ENCODE data around the gene HS6ST1.

HS6ST1 gene

DNA sequence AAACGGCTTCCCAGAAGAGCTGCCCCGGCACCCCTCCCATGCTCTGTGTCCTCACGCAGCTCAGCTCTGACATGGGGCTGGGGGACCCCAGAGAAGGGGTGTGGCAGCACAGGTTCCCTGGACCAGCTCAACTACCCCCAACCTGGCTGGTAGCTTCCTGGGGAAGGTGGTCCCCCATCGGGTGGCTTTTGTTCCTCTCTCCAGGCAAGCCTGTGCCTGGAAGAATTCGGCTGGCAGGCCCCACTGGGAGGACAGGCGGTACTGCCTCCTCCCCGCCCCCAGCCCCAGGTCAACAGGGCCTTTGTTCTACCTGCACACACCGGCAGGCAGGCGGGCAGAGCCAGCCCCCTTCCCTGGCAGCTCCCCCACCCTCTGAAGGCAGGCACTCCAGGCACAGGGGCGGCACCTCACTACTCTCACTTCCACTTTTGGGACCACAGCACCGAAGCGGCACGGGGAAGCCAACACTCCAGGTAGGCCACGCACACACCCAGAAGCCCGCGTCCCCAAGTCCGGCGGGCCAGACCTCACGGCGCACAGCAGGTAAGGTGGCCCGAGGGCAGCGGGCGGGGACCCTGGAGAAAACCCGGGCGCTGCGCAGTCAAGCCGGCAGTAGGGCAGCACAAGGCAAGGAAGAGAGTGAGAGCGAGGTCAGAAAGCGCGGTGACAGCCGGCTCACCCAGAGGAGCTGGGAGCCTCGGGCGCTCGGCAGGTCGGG, 1.3 kb downstream of the HS6ST1 start (continued):
- TF ChIP-seq ZNF571 (tag by site-specific recombination; IDR thresholded peaks at IDR 0.05): no peak
- peak; percentile 42; the same call in 1 of the 2 replicates for TF ChIP-seq ZIC2 (tag by site-specific recombination; IDR thresholded peaks at IDR 0.05)
- TF ChIP-seq, protein P1, sequence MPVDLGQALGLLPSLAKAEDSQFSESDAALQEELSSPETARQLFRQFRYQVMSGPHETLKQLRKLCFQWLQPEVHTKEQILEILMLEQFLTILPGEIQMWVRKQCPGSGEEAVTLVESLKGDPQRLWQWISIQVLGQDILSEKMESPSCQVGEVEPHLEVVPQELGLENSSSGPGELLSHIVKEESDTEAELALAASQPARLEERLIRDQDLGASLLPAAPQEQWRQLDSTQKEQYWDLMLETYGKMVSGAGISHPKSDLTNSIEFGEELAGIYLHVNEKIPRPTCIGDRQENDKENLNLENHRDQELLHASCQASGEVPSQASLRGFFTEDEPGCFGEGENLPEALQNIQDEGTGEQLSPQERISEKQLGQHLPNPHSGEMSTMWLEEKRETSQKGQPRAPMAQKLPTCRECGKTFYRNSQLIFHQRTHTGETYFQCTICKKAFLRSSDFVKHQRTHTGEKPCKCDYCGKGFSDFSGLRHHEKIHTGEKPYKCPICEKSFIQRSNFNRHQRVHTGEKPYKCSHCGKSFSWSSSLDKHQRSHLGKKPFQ (tag by site-specific recombination; IDR thresholded peaks at IDR 0.05): no peak

DNA sequence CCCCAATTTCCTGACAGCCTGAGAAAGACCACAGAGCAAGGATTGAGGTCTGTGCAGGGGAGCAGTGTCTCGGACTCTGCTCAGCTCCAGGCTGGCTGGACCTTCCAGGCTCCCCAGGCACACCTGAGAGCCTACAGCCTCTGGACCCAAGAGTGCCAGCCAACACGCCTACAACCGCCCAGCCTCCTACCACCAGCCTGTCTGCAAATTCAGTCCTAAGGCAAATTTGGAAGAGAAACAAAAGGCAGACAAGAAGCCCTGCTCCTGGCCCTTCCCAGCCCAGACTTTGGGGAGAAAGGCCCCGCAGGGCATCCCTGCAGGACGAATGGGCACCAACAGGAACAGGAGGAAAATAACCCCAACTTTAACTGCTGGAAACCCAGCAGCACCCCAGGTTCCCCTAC, 1.9 kb downstream of the HS6ST1 start:
- CTCF ChIA-PET: interaction anchor here (0.6 to 1.1 kb wide), 4 partner anchors 8 to 633 kb away, joined by 3 to 5 read pairs (median 4); no protein-coding TSS in a partner anchor
- peak overlapping the region; percentile 64 for H3K4me3 ChIP-seq (ENCODE audit: low read depth, low read length)
- POLR2A ChIA-PET: interaction anchor here (0.9 kb wide), 1 partner anchor 12 kb away, joined by 4 read pairs; no protein-coding TSS in a partner anchor
- peaks cover 17% of the 10 kb centered on the region for H3K4me1 ChIP-seq (ENCODE audit: control insufficient read depth, insufficient read depth, low read length)
- H3K9me3 ChIP-seq (ENCODE audit: control insufficient read depth, insufficient read depth, low read depth, low read length): no peaks in the 10 kb centered on the region
- TF ChIP-seq SCRT1 (tag by site-specific recombination; IDR thresholded peaks at IDR 0.05; ENCODE audit: borderline replicate concordance): no peak
- TF ChIP-seq ZFHX2 (tag by site-specific recombination; conservative IDR thresholded peaks at IDR 0.05): peak; percentile 37
- TF ChIP-seq ZNF600 (tag by site-specific recombination; IDR thresholded peaks at IDR 0.05): peak; percentile 60; the same call in 1 of the 2 replicates
- H3K27ac ChIP-seq (ENCODE audit: extremely low read depth, low read depth, low read length): no peak overlapping the region; the same call in 1 of the 2 replicates
- peaks cover 0 to 32% of the 10 kb centered on the region in 2 experiments; a peak in 1 of 3 replicates for H3K36me3 ChIP-seq (ENCODE audit: control insufficient read depth in 2 of 2, insufficient read depth in 1 of 2, low read length in 2 of 2)

DNA sequence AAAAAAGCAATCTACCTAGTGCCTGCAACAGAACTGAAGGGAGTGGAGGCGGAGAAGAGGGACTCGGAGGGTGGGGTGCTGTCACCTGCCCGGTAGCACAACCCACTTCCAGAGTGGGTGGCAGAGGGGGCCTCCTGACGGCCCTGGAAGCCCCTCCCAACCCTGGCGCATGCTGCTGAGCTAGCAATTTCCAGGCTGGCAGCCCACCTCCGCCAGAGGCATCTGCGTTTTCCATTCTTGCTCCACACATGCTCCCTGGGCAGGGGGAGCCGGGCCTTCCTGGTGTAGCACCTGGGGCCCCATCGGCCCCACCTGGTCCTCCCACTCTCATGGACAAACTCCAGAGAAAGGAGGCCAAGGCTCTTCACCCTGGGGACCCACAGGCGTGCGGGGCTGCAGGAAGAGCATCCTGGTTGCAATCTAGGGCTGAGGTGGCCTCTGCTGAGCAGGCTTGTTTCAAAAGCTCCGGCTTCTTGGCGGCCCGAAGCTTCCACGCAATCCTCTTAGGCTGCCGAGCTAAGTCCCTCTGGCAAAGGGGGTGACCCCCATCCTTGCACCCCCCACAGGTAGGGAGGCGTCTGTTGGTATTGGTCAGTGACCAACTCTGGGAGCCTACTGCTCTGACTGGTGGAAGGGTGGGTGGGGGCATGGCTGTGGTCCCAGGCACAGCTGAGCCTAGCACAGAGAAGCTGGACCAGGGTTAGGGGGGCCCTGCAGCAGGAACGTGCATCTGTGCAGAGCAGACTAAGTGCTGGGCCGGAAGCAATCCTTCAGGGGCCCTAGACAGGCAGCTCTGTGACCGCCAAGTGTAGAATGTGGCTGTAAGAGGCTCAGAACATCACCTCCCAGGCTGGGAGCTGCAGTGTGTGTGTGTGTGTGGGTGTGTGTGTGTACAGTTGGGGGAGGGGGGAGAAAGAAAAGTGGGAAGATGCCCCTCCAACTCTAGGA, 2.6 kb downstream of the HS6ST1 start:
- Histone ChIP-seq H3K4me3 (ENCODE audit: low read depth, low read length) (no peak overlapping the region; the same call in 1 of the 2 replicates), H3K27ac (ENCODE audit: extremely low read depth, low read depth, low read length) (no peak overlapping the region), H3K9me3 (ENCODE audit: control insufficient read depth, insufficient read depth, low read depth, low read length) (no peaks in the 10 kb centered on the region), H3K4me1 (ENCODE audit: control insufficient read depth, insufficient read depth, low read length) (peaks cover 17% of the 10 kb centered on the region), H3K36me3 (ENCODE audit: control insufficient read depth in 2 of 2, insufficient read depth in 1 of 2, low read length in 2 of 2) (peaks cover 0 to 37% of the 10 kb centered on the region in 2 experiments; a peak in 1 of 3 replicates)
- CTCF ChIA-PET: interaction anchor here (0.6 to 1.1 kb wide), 2 partner anchors 10 to 82 kb away, joined by 3 to 5 read pairs; no protein-coding TSS in a partner anchor
- POLR2A ChIA-PET: no interaction called here
- TF ChIP-seq MZF1 (tag by site-specific recombination; IDR thresholded peaks at IDR 0.05; ENCODE audit: borderline replicate concordance): no peak
- peak; percentile 90 for TF ChIP-seq ZFHX2 (tag by site-specific recombination; conservative IDR thresholded peaks at IDR 0.05)
- TF ChIP-seq, protein P2, sequence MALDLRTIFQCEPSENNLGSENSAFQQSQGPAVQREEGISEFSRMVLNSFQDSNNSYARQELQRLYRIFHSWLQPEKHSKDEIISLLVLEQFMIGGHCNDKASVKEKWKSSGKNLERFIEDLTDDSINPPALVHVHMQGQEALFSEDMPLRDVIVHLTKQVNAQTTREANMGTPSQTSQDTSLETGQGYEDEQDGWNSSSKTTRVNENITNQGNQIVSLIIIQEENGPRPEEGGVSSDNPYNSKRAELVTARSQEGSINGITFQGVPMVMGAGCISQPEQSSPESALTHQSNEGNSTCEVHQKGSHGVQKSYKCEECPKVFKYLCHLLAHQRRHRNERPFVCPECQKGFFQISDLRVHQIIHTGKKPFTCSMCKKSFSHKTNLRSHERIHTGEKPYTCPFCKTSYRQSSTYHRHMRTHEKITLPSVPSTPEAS (tag by site-specific recombination; IDR thresholded peaks at IDR 0.05): peak; percentile 42; the same call in 1 of the 2 replicates
- 0 out of 2 replicates have a peak, but pooled peaks have one; percentile 23 for TF ChIP-seq GLIS1 (tag by site-specific recombination; IDR thresholded peaks at IDR 0.05)
- TF ChIP-seq EGR2 (tag by site-specific recombination; IDR thresholded peaks at IDR 0.05; ENCODE audit: low read depth): peak; percentile 84

DNA sequence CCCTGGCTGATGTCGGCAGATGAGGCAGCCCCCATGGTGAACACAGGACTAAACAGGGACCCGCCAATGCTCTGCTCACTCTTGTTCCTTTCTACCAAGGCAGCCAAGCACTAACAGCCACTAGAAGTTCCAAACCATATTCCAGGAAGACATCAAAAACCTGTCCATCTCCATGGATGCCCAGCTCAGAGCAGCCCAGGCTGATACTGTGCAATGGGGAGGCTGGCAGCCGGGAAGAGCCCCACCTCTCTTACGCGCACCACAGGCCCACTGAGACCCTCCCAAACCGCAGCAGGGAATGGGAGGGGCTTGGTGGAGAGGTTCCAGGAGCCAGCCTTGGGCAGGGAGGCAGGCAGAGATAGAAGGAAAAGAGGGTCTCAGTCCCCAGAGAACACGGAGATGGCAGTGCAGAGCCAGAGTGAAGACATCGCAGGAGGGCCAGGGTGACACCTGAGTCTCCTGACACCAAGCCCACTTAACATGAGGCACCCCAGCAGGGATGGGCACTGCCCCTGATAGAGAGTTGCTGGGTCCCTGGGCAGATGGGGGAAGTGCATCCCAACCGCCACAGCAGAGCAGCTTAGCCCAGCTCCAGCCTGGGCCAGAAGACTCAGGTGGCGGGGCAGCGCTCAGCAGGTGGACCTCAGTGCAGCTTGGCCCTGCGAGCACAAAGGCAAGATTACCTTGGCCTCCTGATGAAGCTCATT, 3.4 kb downstream of the HS6ST1 start:
- Histone ChIP-seq H3K4me3 (ENCODE audit: low read depth, low read length) (no peak overlapping the region), H3K9me3 (ENCODE audit: control insufficient read depth, insufficient read depth, low read depth, low read length) (no peaks in the 10 kb centered on the region), H3K36me3 (ENCODE audit: control insufficient read depth in 2 of 2, insufficient read depth in 1 of 2, low read length in 2 of 2) (peaks cover 0 to 39% of the 10 kb centered on the region in 2 experiments; a peak in 1 of 3 replicates), H3K27ac (ENCODE audit: extremely low read depth, low read depth, low read length) (no peak overlapping the region), H3K4me1 (ENCODE audit: control insufficient read depth, insufficient read depth, low read length) (peaks cover 17% of the 10 kb centered on the region)
- CTCF ChIA-PET: no interaction called here
- POLR2A ChIA-PET: no interaction called here
- no peak for TF ChIP-seq ZNF266 (tag by site-specific recombination; IDR thresholded peaks at IDR 0.05; ENCODE audit: low read depth)
- TF ChIP-seq, protein P3, sequence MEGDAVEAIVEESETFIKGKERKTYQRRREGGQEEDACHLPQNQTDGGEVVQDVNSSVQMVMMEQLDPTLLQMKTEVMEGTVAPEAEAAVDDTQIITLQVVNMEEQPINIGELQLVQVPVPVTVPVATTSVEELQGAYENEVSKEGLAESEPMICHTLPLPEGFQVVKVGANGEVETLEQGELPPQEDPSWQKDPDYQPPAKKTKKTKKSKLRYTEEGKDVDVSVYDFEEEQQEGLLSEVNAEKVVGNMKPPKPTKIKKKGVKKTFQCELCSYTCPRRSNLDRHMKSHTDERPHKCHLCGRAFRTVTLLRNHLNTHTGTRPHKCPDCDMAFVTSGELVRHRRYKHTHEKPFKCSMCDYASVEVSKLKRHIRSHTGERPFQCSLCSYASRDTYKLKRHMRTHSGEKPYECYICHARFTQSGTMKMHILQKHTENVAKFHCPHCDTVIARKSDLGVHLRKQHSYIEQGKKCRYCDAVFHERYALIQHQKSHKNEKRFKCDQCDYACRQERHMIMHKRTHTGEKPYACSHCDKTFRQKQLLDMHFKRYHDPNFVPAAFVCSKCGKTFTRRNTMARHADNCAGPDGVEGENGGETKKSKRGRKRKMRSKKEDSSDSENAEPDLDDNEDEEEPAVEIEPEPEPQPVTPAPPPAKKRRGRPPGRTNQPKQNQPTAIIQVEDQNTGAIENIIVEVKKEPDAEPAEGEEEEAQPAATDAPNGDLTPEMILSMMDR (tag by site-specific recombination; IDR thresholded peaks at IDR 0.05): no peak
- TF ChIP-seq, protein P4, sequence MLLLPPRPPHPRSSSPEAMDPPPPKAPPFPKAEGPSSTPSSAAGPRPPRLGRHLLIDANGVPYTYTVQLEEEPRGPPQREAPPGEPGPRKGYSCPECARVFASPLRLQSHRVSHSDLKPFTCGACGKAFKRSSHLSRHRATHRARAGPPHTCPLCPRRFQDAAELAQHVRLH (tag by site-specific recombination; IDR thresholded peaks at IDR 0.05): no peak
- no peak for TF ChIP-seq ZNF211 (tag by site-specific recombination; IDR thresholded peaks at IDR 0.05; ENCODE audit: low read depth)
- TF ChIP-seq, protein P5, sequence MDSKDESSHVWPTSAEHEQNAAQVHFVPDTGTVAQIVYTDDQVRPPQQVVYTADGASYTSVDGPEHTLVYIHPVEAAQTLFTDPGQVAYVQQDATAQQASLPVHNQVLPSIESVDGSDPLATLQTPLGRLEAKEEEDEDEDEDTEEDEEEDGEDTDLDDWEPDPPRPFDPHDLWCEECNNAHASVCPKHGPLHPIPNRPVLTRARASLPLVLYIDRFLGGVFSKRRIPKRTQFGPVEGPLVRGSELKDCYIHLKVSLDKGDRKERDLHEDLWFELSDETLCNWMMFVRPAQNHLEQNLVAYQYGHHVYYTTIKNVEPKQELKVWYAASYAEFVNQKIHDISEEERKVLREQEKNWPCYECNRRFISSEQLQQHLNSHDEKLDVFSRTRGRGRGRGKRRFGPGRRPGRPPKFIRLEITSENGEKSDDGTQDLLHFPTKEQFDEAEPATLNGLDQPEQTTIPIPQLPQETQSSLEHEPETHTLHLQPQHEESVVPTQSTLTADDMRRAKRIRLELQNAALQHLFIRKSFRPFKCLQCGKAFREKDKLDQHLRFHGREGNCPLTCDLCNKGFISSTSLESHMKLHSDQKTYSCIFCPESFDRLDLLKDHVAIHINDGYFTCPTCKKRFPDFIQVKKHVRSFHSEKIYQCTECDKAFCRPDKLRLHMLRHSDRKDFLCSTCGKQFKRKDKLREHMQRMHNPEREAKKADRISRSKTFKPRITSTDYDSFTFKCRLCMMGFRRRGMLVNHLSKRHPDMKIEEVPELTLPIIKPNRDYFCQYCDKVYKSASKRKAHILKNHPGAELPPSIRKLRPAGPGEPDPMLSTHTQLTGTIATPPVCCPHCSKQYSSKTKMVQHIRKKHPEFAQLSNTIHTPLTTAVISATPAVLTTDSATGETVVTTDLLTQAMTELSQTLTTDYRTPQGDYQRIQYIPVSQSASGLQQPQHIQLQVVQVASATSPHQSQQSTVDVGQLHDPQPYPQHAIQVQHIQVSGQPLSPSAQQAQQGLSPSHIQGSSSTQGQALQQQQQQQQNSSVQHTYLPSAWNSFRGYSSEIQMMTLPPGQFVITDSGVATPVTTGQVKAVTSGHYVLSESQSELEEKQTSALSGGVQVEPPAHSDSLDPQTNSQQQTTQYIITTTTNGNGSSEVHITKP (tag by site-specific recombination; IDR thresholded peaks at IDR 0.05): no peak
- TF ChIP-seq ZNF184 (tag by site-specific recombination; IDR thresholded peaks at IDR 0.05): no peak
